ENCODE results near the gene GRK5. TPM values are rescaled to one million over a fixed set of nuclear protein-coding genes. Genes with fewer than 3 reads are reported as not detected.
A peak's percentile ranks its signal among the peaks of the same experiment; 100 is the strongest.

Gene GRK5
- total and polyA plus RNA-seq, 9 of the 15 experiments (the other 6 are each of a cell fraction or from before 2014, with no cell fraction given) = 0.46 to 0.83 (median 0.67) TPM; not detected in 2

DNA sequence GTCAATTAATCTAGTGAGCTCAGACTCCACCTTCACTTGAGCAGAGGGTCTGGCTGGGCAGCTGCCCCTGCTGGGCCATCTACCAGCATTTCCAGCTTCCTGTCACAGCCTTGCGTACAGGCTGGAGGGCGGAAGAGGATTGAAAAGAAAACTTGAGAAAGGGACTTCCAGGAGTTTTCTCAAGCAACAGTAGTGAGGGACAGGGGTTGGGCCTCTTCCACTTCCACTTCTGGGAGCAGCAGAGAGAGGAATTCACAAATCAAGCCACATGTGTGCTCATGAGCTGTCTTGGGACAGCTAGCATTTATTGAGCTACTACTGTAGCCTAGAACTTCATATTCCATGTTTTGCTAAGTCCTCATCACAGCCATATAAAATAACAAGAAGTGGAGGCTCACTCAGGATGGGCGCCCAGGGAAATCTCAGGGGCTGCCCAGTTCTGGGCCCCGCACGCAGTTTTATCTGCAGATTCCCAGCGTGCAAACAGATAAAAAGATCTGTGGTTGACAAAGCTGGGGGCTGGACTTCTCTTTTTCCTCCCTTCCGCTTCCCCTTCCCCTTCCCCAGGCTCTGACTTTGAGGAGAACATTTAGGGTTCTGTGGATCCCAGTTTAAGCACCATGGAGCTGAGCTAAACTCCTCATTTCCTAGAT, 199.4 kb downstream of the GRK5 start (continued):
- TF ChIP-seq, protein P1, sequence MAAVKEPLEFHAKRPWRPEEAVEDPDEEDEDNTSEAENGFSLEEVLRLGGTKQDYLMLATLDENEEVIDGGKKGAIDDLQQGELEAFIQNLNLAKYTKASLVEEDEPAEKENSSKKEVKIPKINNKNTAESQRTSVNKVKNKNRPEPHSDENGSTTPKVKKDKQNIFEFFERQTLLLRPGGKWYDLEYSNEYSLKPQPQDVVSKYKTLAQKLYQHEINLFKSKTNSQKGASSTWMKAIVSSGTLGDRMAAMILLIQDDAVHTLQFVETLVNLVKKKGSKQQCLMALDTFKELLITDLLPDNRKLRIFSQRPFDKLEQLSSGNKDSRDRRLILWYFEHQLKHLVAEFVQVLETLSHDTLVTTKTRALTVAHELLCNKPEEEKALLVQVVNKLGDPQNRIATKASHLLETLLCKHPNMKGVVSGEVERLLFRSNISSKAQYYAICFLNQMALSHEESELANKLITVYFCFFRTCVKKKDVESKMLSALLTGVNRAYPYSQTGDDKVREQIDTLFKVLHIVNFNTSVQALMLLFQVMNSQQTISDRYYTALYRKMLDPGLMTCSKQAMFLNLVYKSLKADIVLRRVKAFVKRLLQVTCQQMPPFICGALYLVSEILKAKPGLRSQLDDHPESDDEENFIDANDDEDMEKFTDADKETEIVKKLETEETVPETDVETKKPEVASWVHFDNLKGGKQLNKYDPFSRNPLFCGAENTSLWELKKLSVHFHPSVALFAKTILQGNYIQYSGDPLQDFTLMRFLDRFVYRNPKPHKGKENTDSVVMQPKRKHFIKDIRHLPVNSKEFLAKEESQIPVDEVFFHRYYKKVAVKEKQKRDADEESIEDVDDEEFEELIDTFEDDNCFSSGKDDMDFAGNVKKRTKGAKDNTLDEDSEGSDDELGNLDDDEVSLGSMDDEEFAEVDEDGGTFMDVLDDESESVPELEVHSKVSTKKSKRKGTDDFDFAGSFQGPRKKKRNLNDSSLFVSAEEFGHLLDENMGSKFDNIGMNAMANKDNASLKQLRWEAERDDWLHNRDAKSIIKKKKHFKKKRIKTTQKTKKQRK (IDR thresholded peaks at IDR 0.05; ENCODE audit: borderline replicate concordance, low read depth, low read length) = no peak
- TF ChIP-seq GABPB2 (CRISPR knock-in tag; conservative IDR thresholded peaks at IDR 0.05) (no peak), KLF16 (IDR thresholded peaks at IDR 0.05) (no peak), ETV6 (IDR thresholded peaks at IDR 0.05; ENCODE audit: borderline replicate concordance in 1 of 2, low read depth in 2 of 2, low read length in 1 of 2) (peak in 1 of 2 experiments; percentile 57; a peak in 1 of 4 replicates), ETV6 (CRISPR knock-in tag; IDR thresholded peaks at IDR 0.05; ENCODE audit: borderline replicate concordance) (no peak)

DNA sequence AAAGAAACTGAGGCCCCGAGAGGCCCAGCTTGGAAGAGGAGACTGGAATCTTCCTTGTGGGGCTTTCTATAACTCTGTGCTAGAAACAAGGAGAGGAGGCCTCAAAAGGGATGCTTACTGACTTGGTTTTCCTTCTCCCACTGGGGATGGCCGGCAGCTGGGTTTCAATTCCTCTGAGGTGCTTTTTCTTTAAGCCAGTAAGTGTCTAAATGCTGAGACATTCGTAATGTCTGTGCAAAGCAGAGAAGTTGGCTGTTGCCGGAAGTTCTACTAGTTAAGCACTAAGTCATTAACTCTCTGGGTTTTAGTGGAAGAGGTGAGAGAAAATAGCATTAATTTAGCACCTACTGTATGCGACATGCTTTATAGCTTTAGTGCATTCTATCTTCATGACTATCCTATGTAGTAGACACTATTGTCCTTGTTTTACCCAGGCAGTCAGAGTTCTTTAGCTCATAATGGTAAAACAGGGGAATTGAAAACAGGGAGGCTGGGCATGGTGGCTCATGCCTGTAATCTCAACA, 199.9 kb downstream of the GRK5 start:
- BruUV-seq (replicated peaks) = no TSS peak
- no peak overlapping the region for H3K4me2 ChIP-seq (ENCODE audit: insufficient read depth, low read length)
- no peak overlapping the region for H3K9ac ChIP-seq (ENCODE audit: insufficient read depth in 1 of 2, low read depth in 2 of 2, low read length in 2 of 2)
- peaks cover 4 to 7% of the 10 kb centered on the region in 2 experiments; a peak in 3 of 5 replicates for H3K4me1 ChIP-seq (replicated peaks in 1 of 2; ENCODE audit: control insufficient read depth in 2 of 2, insufficient read depth in 2 of 2, low read length in 2 of 2)
- no peaks in the 10 kb centered on the region for H3K9me3 ChIP-seq (replicated peaks; ENCODE audit: control insufficient read depth, insufficient read depth, low read depth, low read length)
- no peak overlapping the region for H3K4me3 ChIP-seq
- in situ Hi-C loops (cut with MboI) (no loop called here), intact Hi-C loops (cut with micrococcal nuclease) (no loop called here)
- WGBS (ENCODE audit: insufficient coverage, low coverage, missing lambda C conversion rate) = 37% methylated on average over 4 of the region's 5 CpGs
- H4K20me1 ChIP-seq (replicated peaks; ENCODE audit: control insufficient read depth, insufficient read depth, low read length) = no peaks in the 10 kb centered on the region
- no peak overlapping the region for H2AFZ ChIP-seq (ENCODE audit: low read depth, low read length)
- H3K9me1 ChIP-seq (ENCODE audit: control insufficient read depth, insufficient read depth, low read length) = no peaks in the 10 kb centered on the region
- ATAC-seq (no peak), FAIRE-seq (no peak), DNase-seq (ENCODE audit: extremely low read depth in 1 of 4, low spot score in 3 of 4) (no peak)
- POLR2A ChIA-PET = interaction anchor here (0.5 to 0.8 kb wide), 4 partner anchors 9 to 801 kb away, joined by 3 to 4 read pairs (median 3); no protein-coding TSS in a partner anchor
- no peak overlapping the region for H3K27ac ChIP-seq (ENCODE audit: extremely low read depth, low read depth, low read length)
- TF ChIP-seq, protein P1 (IDR thresholded peaks at IDR 0.05; ENCODE audit: borderline replicate concordance, low read depth, low read length) = no peak
- TF ChIP-seq ZKSCAN8 (CRISPR knock-in tag; IDR thresholded peaks at IDR 0.05) = peak; percentile 76
- H3K27me3 ChIP-seq (ENCODE audit: control insufficient read depth in 2 of 2, insufficient read depth in 2 of 2, low read length in 2 of 2) = peaks cover 0 to 9% of the 10 kb centered on the region in 2 experiments; a peak in 1 of 5 replicates
- H3K79me2 ChIP-seq (ENCODE audit: control insufficient read depth, insufficient read depth, low read length) = no peaks in the 10 kb centered on the region
- CTCF ChIA-PET (ENCODE audit: low intra/inter-chr PET ratio) = no interaction called here
- no peaks in the 10 kb centered on the region for H3K36me3 ChIP-seq (ENCODE audit: control insufficient read depth, insufficient read depth, low read length)

Data from K562 (cell line).